Vagina (tissue), 2 donors: ENCODE results near the gene OSGIN1.

Source experiments
- CTCF ChIP-seq, 3 experiments: fragments of 450-650 bp in 2 of 3; fragments of 200-600 bp in 1 of 3; sonication (generic) in 1 of 3; IDR thresholded peaks; one replicate each; pipeline ENCODE4 v1.5.1; 2017 to 2019; ENCODE audit warnings: antibody characterized with exemption in 3 of 3, mild to moderate bottlenecking in 2 of 3, moderate library complexity in 2 of 3
- POLR2A ChIP-seq, 2 donors: fragments of 450-650 bp; IDR thresholded peaks; one replicate each; pipeline ENCODE4 v1.6.1; 2017; ENCODE audit warnings: antibody characterized with exemption in 2 of 2, mild to moderate bottlenecking in 2 of 2, moderate library complexity in 2 of 2
- POLR2AphosphoS5 ChIP-seq, 2 donors: sonication (generic); formaldehyde crosslinking; IDR thresholded peaks; one replicate each; pipeline ENCODE4 v1.9.0; 2017; ENCODE audit warnings: antibody characterized with exemption in 2 of 2, mild to moderate bottlenecking in 2 of 2, low read depth in 1 of 2; ENCODE audit not compliant: insufficient read depth in 1 of 2

DNA sequence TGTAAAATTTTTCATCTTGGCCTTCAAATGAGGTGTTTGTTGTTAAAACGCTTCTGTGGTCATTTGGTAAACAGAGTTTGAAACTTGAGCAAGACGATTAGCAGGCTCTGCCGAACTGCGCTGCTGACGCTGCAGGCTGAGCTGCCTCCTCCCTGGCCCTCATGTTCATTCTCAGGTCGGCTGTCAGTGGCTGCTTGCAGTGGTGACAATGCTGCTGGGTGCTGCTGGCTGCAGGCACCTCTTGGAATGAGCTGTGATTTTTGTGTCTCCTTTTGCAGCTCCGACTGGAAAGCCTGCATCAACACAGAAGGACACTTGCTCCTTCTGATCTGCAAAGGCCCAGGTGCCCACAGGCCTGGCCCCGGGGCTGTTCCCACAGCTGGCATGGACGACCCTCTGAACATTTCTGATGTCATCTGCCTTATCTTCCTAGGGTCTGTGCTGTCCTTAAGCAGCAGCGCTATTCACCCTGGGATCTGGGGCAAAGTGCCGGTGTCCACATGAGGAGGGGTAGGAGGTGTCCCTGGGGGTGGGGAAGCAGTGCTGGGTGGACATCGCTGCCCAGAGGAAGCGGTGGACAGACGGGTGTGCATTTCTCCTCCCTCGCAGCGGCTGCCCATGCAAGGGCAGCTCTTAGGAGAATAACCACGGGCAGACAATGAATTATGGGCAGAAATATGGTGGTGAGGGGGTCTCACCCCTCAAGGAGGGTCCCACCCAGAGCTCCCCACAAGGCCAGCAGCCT, 23.1 kb upstream of the OSGIN1 start:
- TF ChIP-seq CTCF (IDR thresholded peaks at IDR 0.05) (no peak), POLR2AphosphoS5 (IDR thresholded peaks at IDR 0.05; ENCODE audit: insufficient read depth in 1 of 2, low read depth in 1 of 2) (no peak), POLR2A (IDR thresholded peaks at IDR 0.05) (no peak)
